Neural cell (in vitro differentiated cells): Measurements from ENCODE around the gene THYN1. TPM values are rescaled to one million over a fixed set of nuclear protein-coding genes. Genes with fewer than 3 reads are reported as not detected.

Experiments used
- H2AFZ ChIP-seq: fragments of 200-600, 300-800 bp; sonication (generic), shearing (Covaris generic); 2 replicates; pipeline ENCODE4 v1.6.0; 2014; ENCODE audit warnings: low read depth, mild to moderate bottlenecking, antibody characterized with exemption, low read length, moderate library complexity
- H3F3A ChIP-seq: fragments of 200-600 bp; shearing (Covaris generic); 2 replicates; pipeline ENCODE4 v1.6.1; 2016; ENCODE audit warnings: mild to moderate bottlenecking, moderate library complexity, mixed read lengths, antibody characterized with exemption, low read length; ENCODE audit not compliant: insufficient read depth, poor library complexity, severe bottlenecking
- H3K27ac ChIP-seq: fragments of 200-600, 300-800 bp; sonication (generic), shearing (Covaris generic); 2 replicates; pipeline ENCODE4 v1.5.1; 2014; ENCODE audit warnings: mild to moderate bottlenecking, low read length, moderate library complexity
- H3K27me3 ChIP-seq: fragments of 300-800, 200-600 bp; sonication (generic), shearing (Covaris generic); 2 replicates; pipeline ENCODE4 v1.6.0; 2014; ENCODE audit warnings: mild to moderate bottlenecking, low read depth, low read length, moderate library complexity; ENCODE audit not compliant: insufficient read depth
- H3K36me3 ChIP-seq: fragments of 300-800, 200-600 bp; sonication (generic), shearing (Covaris generic); 2 replicates; pipeline ENCODE4 v1.5.1; 2014; ENCODE audit warnings: mild to moderate bottlenecking, antibody characterized with exemption, low read length, moderate library complexity; ENCODE audit not compliant: insufficient read depth
- H3K4me2 ChIP-seq: fragments of 300-800, 200-600 bp; sonication (generic), shearing (Covaris generic); 2 replicates; pipeline ENCODE4 v1.6.0; 2014; ENCODE audit warnings: mild to moderate bottlenecking, low read length
- H3K4me3 ChIP-seq: fragments of 300-800, 200-600 bp; sonication (generic), shearing (Covaris generic); 2 replicates; pipeline ENCODE4 v1.5.1; 2014; ENCODE audit warnings: mild to moderate bottlenecking, low read length, moderate library complexity
- H3K79me2 ChIP-seq: fragments of 200-600 bp; shearing (Covaris generic); replicated peaks from 2 replicates; pipeline ENCODE4 v1.6.0; 2014; ENCODE audit warnings: mild to moderate bottlenecking, low read length, moderate library complexity; ENCODE audit not compliant: insufficient read depth
- H3K9ac ChIP-seq: fragments of 300-800, 200-600 bp; sonication (generic), shearing (Covaris generic); 2 replicates; pipeline ENCODE4 v1.6.1; 2016; ENCODE audit warnings: mild to moderate bottlenecking, low read length, mixed read lengths
- H3K9me2 ChIP-seq: fragments of 200-600 bp; shearing (Covaris generic); 2 replicates; pipeline ENCODE4 v1.6.1; 2016; ENCODE audit warnings: mild to moderate bottlenecking, low read length, mixed read lengths; ENCODE audit not compliant: insufficient read depth
- H3K9me3 ChIP-seq: fragments of 200-600, 300-800 bp; sonication (generic), shearing (Covaris generic); 2 replicates; pipeline ENCODE4 v1.6.1; 2016; ENCODE audit warnings: mild to moderate bottlenecking, mixed run types, low read length, moderate library complexity, mixed read lengths
- H4K20me1 ChIP-seq: fragments of 200-600 bp; shearing (Covaris generic); 2 replicates; pipeline ENCODE4 v1.6.1; 2016; ENCODE audit warnings: mild to moderate bottlenecking, mixed run types; ENCODE audit not compliant: insufficient read depth
- EP300 ChIP-seq: fragments of 450-650 bp; conservative IDR thresholded peaks from 2 replicates; pipeline ENCODE4 v1.6.1; 2014; ENCODE audit warnings: antibody characterized with exemption, mild to moderate bottlenecking, moderate library complexity; ENCODE audit not compliant: poor library complexity, severe bottlenecking
- EZH2 ChIP-seq: fragments of 200-600, 300-800 bp; shearing (Covaris generic), sonication (generic); IDR thresholded peaks from 2 replicates; pipeline ENCODE4 v1.6.1; 2014; ENCODE audit warnings: antibody characterized with exemption, low read length, borderline replicate concordance, mild to moderate bottlenecking; ENCODE audit not compliant: insufficient read depth, poor library complexity, severe bottlenecking
- MXI1 ChIP-seq: fragments of 450-650 bp; conservative IDR thresholded peaks from 2 replicates; pipeline ENCODE4 v1.6.1; 2014; ENCODE audit warnings: antibody characterized with exemption, mild to moderate bottlenecking; ENCODE audit not compliant: poor library complexity, severe bottlenecking
- POLR2AphosphoS5 ChIP-seq: IDR thresholded peaks from 2 replicates; pipeline ENCODE4 v1.6.1; 2012
- RAD21 ChIP-seq: fragments of 450-650 bp; conservative IDR thresholded peaks from 2 replicates; pipeline ENCODE4 v1.6.1; 2014; ENCODE audit warnings: antibody characterized with exemption, mild to moderate bottlenecking, moderate library complexity
- SMC3 ChIP-seq: fragments of 450-650 bp; conservative IDR thresholded peaks from 2 replicates; pipeline ENCODE4 v1.6.1; 2014; ENCODE audit warnings: antibody characterized with exemption, mild to moderate bottlenecking, moderate library complexity; ENCODE audit not compliant: poor library complexity
- TAF1 ChIP-seq: IDR thresholded peaks from 2 replicates; pipeline ENCODE4 v1.6.1; 2012; ENCODE audit warnings: low read depth
- polyA plus RNA-seq: library from polyadenylated mRNA; depleted of rRNA; stranded (reverse); fragments of >200 nt; gene quantifications from 2 replicates; pipeline ENCODE4 v1.2.3, GENCODE V29; 2014
- TF ChIP-seq, protein P1 (sequence below): IDR thresholded peaks from 2 replicates; pipeline ENCODE4 v1.6.1; 2012; ENCODE audit warnings: borderline replicate concordance
- TF ChIP-seq, protein P2 (sequence below): fragments of 450-650 bp; IDR thresholded peaks from 2 replicates; pipeline ENCODE4 v1.5.1; 2014; ENCODE audit warnings: antibody characterized with exemption, mild to moderate bottlenecking, moderate library complexity; ENCODE audit not compliant: poor library complexity, severe bottlenecking

Gene THYN1
- polyA plus RNA-seq, 1 donor from 2014 or later = 164 TPM

DNA sequence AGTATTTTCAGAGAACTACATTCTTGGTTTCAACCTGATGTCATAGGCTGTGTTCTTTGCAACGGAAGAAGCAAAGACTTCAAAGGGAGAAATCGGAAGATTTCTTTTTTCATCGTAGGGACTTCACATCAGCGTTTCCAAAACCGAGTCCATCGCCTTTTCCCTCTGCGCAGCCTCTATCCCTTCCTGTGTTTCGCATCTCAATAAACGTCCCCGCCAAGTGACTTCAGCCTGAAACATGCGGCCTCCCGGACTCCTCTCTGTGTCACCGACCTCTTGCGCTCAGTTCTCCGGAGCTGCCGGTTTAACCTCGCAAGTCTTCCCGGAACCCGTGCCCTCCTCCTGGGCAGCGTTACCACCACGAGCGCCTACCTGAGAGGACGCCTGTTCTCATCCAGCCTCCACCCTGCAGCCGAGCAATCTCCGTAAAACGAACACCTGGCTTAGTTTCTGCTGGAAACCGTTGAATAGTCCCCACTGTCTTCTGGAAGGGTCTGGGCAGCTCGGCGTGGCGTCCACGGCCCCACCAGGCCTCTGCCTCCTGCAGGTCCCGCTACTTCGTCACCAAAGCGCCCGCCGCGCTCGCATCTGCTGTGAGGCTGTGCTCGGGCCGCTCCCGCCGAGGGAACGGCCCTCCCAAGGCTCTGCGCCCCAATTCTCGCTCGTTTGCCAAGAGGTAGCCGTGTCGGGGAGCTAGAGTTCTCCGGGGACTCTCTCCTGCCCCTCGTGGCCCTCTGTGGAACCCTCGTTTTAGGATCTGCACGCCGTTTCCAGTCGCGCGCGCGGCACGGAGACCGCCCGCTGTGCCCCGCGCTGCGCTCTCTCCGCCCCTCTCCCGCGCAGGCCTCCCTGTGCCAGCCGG is 22.6 kb upstream of the THYN1 start, which contains the start of gene GLB1L3:
GLB1L3 (plus strand) TSS at position 846 of the 862 bp plus-strand sequence. CDS start 362 bp downstream, outside the sequence.
- Histone ChIP-seq H3K4me3 (peak within 1 kb of the TSS; percentile 73), H3K4me2 (peak within 1 kb of the TSS; percentile 54), H3K27me3 (peaks cover 60% of the 10 kb centered on the region), H3K9me2 (no peaks in the 10 kb centered on the region), H3K36me3 (no peaks in the 10 kb centered on the region), H2AFZ (peak within 1 kb of the TSS; percentile 28), H3K27ac (no peak within 1 kb of the TSS), H3K9ac (peak within 1 kb of the TSS; percentile 46), H4K20me1 (no peaks in the 10 kb centered on the region), H3K9me3 (peaks cover 5% of the 10 kb centered on the region), H3F3A (no peaks in the 10 kb centered on the region), H3K79me2 (no peaks in the 10 kb centered on the region)
- TF ChIP-seq, protein P1, sequence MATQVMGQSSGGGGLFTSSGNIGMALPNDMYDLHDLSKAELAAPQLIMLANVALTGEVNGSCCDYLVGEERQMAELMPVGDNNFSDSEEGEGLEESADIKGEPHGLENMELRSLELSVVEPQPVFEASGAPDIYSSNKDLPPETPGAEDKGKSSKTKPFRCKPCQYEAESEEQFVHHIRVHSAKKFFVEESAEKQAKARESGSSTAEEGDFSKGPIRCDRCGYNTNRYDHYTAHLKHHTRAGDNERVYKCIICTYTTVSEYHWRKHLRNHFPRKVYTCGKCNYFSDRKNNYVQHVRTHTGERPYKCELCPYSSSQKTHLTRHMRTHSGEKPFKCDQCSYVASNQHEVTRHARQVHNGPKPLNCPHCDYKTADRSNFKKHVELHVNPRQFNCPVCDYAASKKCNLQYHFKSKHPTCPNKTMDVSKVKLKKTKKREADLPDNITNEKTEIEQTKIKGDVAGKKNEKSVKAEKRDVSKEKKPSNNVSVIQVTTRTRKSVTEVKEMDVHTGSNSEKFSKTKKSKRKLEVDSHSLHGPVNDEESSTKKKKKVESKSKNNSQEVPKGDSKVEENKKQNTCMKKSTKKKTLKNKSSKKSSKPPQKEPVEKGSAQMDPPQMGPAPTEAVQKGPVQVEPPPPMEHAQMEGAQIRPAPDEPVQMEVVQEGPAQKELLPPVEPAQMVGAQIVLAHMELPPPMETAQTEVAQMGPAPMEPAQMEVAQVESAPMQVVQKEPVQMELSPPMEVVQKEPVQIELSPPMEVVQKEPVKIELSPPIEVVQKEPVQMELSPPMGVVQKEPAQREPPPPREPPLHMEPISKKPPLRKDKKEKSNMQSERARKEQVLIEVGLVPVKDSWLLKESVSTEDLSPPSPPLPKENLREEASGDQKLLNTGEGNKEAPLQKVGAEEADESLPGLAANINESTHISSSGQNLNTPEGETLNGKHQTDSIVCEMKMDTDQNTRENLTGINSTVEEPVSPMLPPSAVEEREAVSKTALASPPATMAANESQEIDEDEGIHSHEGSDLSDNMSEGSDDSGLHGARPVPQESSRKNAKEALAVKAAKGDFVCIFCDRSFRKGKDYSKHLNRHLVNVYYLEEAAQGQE = no peak
- TF ChIP-seq EZH2 (no peak), RAD21 (peak; percentile 37), MXI1 (peak; percentile 20), TAF1 (no peak), EP300 (no peak), POLR2AphosphoS5 (peak; percentile 66), SMC3 (peak; percentile 50)
- TF ChIP-seq, protein P2, sequence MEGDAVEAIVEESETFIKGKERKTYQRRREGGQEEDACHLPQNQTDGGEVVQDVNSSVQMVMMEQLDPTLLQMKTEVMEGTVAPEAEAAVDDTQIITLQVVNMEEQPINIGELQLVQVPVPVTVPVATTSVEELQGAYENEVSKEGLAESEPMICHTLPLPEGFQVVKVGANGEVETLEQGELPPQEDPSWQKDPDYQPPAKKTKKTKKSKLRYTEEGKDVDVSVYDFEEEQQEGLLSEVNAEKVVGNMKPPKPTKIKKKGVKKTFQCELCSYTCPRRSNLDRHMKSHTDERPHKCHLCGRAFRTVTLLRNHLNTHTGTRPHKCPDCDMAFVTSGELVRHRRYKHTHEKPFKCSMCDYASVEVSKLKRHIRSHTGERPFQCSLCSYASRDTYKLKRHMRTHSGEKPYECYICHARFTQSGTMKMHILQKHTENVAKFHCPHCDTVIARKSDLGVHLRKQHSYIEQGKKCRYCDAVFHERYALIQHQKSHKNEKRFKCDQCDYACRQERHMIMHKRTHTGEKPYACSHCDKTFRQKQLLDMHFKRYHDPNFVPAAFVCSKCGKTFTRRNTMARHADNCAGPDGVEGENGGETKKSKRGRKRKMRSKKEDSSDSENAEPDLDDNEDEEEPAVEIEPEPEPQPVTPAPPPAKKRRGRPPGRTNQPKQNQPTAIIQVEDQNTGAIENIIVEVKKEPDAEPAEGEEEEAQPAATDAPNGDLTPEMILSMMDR = peak; percentile 66

DNA sequence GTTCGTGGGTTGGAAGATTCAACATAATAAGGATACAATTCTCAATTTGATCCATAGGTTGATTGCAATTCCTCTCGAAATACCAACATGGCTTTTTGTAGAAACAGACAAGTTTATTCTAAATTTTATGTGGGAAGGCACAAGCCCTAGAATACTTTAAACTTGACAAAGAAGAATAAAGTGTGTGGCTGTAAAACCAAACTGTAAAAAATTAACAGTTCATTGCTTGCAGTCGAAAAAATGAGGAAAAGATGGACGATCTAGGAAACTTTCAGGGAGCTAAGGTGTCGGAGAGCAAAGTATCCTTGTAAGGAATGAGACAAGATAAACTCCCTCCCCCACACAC is 22.0 kb upstream of the THYN1 start:
- Histone ChIP-seq H3K79me2 (no peaks in the 10 kb centered on the region), H3K27me3 (peaks cover 59% of the 10 kb centered on the region), H3K27ac (no peak overlapping the region), H2AFZ (no peak overlapping the region), H3K9me2 (no peaks in the 10 kb centered on the region), H3K36me3 (no peaks in the 10 kb centered on the region), H3K4me2 (peak overlapping the region; percentile 54), H3K9ac (no peak overlapping the region), H3K4me3 (peak overlapping the region; percentile 73), H3F3A (no peaks in the 10 kb centered on the region), H4K20me1 (no peaks in the 10 kb centered on the region), H3K9me3 (peaks cover 5% of the 10 kb centered on the region)
- no peak for TF ChIP-seq EZH2
